LNCAP (cell line): ENCODE results near the gene LENG1.

ENCODE experiments used
- CTCF ChIP-seq: fragments of 450-650 bp; IDR thresholded peaks from 2 replicates; pipeline ENCODE4 v1.5.1; 2017; ENCODE audit warnings: mild to moderate bottlenecking

The LENG1 gene

GRCh38 chr19:54173951-54174834 is 14.7 kb upstream of the LENG1 start:
- TF ChIP-seq CTCF, result no peak

- no peak for TF ChIP-seq CTCF
Observed at GRCh38 chr19:54173359-54173699, 13.8 kb upstream of the LENG1 start.

- TF ChIP-seq CTCF, result peak; percentile 38; the same call in 1 of the 2 replicates
Observed at GRCh38 chr19:54172471-54173358, 13.2 kb upstream of the LENG1 start, which contains the start of gene TMC4. TMC4 (minus strand) TSS chr19:54173160; CDS start chr19:54173117, 43 bp downstream.

GRCh38 chr19:54169149-54169740 is 9.7 kb upstream of the LENG1 start:
- TF ChIP-seq CTCF, result no peak

- peak; percentile 91 for TF ChIP-seq CTCF
Observed at GRCh38 chr19:54168174-54168917, 8.8 kb upstream of the LENG1 start.

GRCh38 chr19:54165222-54165621 is 5.7 kb upstream of the LENG1 start:
- no peak for TF ChIP-seq CTCF
